Upper lobe of left lung (tissue), 4 donors: ENCODE results near the gene SPOCK1.

ENCODE experiments used
- CTCF ChIP-seq, 6 experiments: fragments of 450-650 bp in 4 of 6; fragments of 200-600 bp in 2 of 6; sonication (generic) in 2 of 6; IDR thresholded peaks; one replicate each; pipeline ENCODE4 v1.5.1; 2016 to 2019; ENCODE audit warnings: antibody characterized with exemption in 6 of 6
- EP300 ChIP-seq, 4 donors: sonication (generic); formaldehyde crosslinking; IDR thresholded peaks; one replicate each; pipeline ENCODE4 v1.5.1; 2017; ENCODE audit warnings: antibody characterized with exemption in 4 of 4, control low read depth in 2 of 4
- POLR2A ChIP-seq, 4 donors: fragments of 450-650 bp; IDR thresholded peaks; one replicate each; pipeline ENCODE4 v1.5.1; 2016 to 2017; ENCODE audit warnings: antibody characterized with exemption in 4 of 4, mild to moderate bottlenecking in 2 of 4

DNA sequence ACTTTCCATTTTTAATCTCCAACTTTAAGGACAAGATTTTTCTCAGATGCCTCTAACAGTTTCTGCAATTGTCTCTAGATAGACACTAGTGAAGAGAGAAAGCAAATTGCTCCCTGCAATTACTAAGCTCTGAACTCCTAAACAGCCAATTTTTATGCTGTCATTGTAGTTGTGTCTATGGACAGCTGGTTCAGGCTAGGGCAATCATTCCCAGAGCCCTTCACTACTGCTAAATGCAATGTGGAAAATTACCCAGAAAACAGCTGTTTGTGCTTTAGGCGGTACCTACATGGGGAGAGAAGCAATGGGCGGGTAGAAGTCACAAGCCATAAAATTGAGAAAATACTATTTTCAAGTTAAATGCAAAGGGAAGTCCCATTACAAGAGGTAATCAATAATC is 211.6 kb downstream of the SPOCK1 start:
- no peak for TF ChIP-seq POLR2A (IDR thresholded peaks at IDR 0.05)
- TF ChIP-seq CTCF (IDR thresholded peaks at IDR 0.05): no peak
- no peak for TF ChIP-seq EP300 (IDR thresholded peaks at IDR 0.05)
